Activated naive CD4-positive, alpha-beta T cell treated with anti-CD3 and anti-CD28 coated beads, Interleukin-2, amount 50 U/mL, for 24 hours (primary cell): ENCODE measurements around the gene KCNJ5.
"Not testable (repeated sequence)": the region's sequence is repeated elsewhere in the genome, so short reads cannot be mapped to it uniquely, and the experiment has no call there.

Experiments
- H3K27ac Mint-ChIP-seq: one replicate; pipeline ENCODE4 v1.8.0; 2021; ENCODE audit warnings: mild to moderate bottlenecking, mixed read lengths
- H3K27me3 Mint-ChIP-seq: one replicate; pipeline ENCODE4 v1.8.0; 2021; ENCODE audit warnings: mixed read lengths
- H3K36me3 Mint-ChIP-seq: one replicate; pipeline ENCODE4 v1.8.0; 2021; ENCODE audit warnings: mixed read lengths
- H3K4me1 Mint-ChIP-seq: one replicate; pipeline ENCODE4 v1.8.0; 2021; ENCODE audit warnings: mixed read lengths
- H3K4me3 Mint-ChIP-seq: one replicate; pipeline ENCODE4 v1.8.0; 2021; ENCODE audit warnings: mild to moderate bottlenecking, mixed read lengths
- H3K9me3 Mint-ChIP-seq: one replicate; pipeline ENCODE4 v1.8.0; 2021; ENCODE audit warnings: mixed read lengths

Gene KCNJ5

DNA sequence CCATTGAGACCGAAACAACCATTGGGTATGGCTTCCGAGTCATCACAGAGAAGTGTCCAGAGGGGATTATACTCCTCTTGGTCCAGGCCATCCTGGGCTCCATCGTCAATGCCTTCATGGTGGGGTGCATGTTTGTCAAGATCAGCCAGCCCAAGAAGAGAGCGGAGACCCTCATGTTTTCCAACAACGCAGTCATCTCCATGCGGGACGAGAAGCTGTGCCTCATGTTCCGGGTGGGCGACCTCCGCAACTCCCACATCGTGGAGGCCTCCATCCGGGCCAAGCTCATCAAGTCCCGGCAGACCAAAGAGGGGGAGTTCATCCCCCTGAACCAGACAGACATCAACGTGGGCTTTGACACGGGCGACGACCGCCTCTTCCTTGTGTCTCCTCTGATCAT is 20.5 kb downstream of the KCNJ5 start:
- Mint-ChIP-seq H3K27ac (no peak overlapping the region), H3K36me3 (no peaks in the 10 kb centered on the region), H3K27me3 (peaks cover 22% of the 10 kb centered on the region), H3K4me1 (peaks cover 3% of the 10 kb centered on the region), H3K9me3 (no peaks in the 10 kb centered on the region), H3K4me3 (no peak overlapping the region)

DNA sequence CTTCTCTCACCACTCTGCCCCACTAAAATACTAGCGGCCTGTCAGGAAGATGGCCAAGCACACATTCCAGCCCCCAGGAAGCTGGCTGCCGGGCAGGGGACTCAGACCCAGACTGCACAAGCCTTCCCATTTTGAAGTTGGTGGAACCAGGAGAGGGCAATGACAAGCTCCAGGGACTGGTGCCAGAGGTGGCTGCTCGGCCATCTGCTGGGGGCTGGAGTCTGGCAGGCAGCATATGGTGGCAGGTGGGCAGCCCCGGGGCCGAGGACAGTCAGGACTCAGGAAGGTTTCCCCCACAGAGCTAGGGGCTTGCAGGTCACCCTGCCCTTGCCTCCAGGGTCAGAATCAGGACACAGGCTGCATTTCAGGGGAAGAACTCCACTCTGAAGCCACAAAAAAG is 22.6 kb downstream of the KCNJ5 start:
- H3K36me3 Mint-ChIP-seq = no peaks in the 10 kb centered on the region
- peak overlapping the region; percentile 17 for H3K27ac Mint-ChIP-seq
- no peaks in the 10 kb centered on the region for H3K4me1 Mint-ChIP-seq
- H3K27me3 Mint-ChIP-seq = peaks cover 17% of the 10 kb centered on the region
- no peaks in the 10 kb centered on the region for H3K9me3 Mint-ChIP-seq
- no peak overlapping the region for H3K4me3 Mint-ChIP-seq

DNA sequence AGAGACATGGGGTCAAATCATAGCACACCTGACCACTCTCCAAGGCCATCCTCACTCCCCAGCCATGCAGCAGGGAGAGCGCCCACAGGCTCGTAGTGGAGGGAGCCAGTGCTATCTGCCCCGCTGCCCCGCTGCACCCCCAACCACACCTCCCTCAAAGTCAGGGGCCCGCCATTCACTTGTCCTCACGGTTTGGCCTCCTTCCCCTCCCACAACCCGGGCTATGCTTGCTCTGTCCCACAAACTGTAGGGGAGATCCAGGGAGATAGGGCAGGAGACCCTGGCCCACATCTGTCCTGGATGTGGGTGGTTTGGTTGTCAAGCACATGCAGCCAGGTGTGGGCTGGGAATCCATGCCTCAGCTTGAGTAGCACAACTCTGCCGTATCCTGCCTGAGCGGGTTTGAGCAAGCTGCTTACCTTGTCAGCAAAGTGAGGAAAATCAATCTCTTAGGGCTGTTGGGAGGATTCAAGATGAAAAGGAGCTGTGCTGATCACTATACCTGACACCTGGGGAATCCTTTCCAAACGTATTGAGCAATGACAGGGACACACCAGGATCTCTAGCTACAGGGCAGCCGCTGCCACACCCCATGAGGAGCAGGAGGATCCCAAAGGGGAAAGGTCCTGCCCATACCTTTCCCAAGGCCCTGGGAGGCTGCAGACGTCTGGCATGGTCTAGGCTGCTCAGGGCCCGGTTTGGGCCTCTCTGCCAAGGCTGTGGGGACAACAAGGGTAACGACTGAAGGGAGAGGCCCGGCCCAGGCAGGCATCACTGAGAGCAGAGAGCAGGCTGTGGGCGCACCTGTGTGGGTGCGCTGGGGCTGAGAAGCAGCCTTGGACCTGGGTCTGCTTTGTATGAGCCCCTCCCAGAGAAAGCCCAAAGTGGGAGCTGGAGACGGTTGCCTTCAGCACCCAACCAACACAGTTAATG is 23.3 kb downstream of the KCNJ5 start:
- Mint-ChIP-seq H3K4me3 (no peak overlapping the region), H3K36me3 (no peaks in the 10 kb centered on the region), H3K4me1 (no peaks in the 10 kb centered on the region), H3K27me3 (peaks cover 15% of the 10 kb centered on the region), H3K9me3 (no peaks in the 10 kb centered on the region), H3K27ac (no peak overlapping the region)

DNA sequence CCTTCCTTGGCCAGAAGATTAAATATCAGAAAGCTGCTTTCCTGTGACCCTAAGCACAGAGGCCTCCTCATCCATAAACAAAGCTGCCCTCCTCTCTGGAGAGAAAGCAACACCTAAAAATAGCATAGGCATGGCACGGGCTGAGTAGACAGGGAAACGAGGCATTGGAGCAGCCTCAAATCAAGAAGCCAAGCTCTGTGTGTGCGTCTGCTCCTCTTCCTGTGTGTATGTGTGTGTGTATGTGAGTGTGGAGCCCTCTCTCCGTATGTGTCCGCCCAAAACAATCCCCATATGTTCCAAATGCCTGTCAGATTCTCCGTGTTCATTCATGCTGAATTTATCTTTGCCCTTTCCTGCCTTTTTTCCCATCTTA is 24.0 kb downstream of the KCNJ5 start:
- H3K4me3 Mint-ChIP-seq = no peak overlapping the region
- H3K27ac Mint-ChIP-seq = no peak overlapping the region
- H3K27me3 Mint-ChIP-seq = peaks cover 8% of the 10 kb centered on the region
- no peaks in the 10 kb centered on the region for H3K4me1 Mint-ChIP-seq
- H3K36me3 Mint-ChIP-seq = no peaks in the 10 kb centered on the region
- no peaks in the 10 kb centered on the region for H3K9me3 Mint-ChIP-seq

DNA sequence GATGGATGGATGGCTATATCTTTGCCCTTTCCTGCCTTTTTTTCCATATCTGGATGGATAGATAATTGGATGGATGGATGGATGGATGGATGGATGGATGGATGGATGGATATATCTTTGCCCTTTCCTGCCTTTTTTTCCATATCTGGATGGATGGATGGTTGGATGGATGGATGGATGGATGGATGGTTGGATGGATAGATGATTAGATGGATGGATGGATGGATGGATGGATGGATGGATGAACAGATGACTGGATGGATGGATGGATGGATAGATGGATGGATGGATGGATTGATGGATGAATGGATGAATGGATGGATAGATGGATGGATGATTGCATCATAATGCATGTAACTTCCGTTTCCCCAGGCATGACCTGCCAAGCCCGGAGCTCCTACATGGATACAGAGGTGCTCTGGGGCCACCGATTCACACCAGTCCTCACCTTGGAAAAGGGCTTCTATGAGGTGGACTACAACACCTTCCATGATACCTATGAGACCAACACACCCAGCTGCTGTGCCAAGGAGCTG is 24.9 kb downstream of the KCNJ5 start:
- no peak overlapping the region for H3K4me3 Mint-ChIP-seq
- H3K4me1 Mint-ChIP-seq = no peaks in the 10 kb centered on the region
- no peaks in the 10 kb centered on the region for H3K36me3 Mint-ChIP-seq
- peak overlapping the region; percentile 37 for H3K27ac Mint-ChIP-seq
- no peaks in the 10 kb centered on the region for H3K9me3 Mint-ChIP-seq
- peaks cover 8% of the 10 kb centered on the region for H3K27me3 Mint-ChIP-seq

DNA sequence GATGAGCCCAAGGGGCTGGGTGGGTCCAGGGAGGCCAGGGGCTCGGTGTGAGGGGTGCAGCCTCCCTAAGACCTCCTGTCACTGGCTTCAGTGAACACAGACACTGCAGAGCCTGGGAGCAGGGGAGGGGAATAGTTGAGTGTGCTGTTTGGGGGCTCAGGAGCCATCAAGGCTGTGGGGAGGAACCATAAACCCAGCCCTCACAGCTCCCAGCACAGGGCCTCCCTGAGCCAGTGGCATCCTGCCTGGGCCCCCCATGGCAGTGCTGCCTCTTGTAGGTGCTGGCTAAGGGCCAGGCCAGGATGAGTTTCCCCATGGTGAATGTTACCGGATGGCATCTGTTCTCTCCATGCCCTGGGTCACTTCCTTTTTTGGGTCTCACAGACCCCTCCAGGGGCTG is 25.5 kb downstream of the KCNJ5 start:
- no peaks in the 10 kb centered on the region for H3K9me3 Mint-ChIP-seq
- no peak overlapping the region for H3K27ac Mint-ChIP-seq
- no peaks in the 10 kb centered on the region for H3K36me3 Mint-ChIP-seq

DNA sequence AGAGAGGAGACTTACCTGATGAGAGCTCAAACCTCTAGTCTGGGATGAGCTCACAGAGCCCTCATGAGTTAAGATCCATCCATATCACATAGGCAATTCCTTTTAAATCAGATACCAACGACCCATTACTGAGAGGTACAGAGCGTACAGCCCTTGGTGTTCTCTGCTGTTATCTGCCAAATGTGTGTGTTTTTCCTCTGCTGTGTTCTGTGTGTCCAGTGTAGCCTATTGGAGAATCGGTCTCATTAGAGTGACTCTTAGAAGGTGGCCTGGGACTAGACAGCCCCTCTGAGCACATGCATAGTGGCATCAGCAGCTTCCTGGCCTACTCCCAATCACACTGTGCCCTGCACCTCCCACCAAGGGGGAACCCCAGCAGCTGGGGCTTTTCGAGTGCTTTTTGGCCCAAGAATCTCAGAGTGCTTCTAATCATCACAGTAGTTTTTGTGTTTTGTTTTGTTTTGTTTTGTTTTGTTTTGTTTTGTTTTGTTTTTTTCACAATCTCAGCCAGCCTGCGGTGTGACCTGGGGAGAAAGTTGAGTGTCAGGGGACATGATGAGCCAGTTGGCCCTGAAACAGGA is 26.1 kb downstream of the KCNJ5 start:
- H3K9me3 Mint-ChIP-seq = no peaks in the 10 kb centered on the region
- H3K36me3 Mint-ChIP-seq = no peaks in the 10 kb centered on the region
- H3K4me1 Mint-ChIP-seq = no peaks in the 10 kb centered on the region
- H3K4me3 Mint-ChIP-seq = no peak overlapping the region
- no peak overlapping the region for H3K27ac Mint-ChIP-seq
- peaks cover 5% of the 10 kb centered on the region for H3K27me3 Mint-ChIP-seq

More for the DNA sequence above, 25.5 kb downstream of the KCNJ5 start:
- H3K4me3 Mint-ChIP-seq = no peak overlapping the region
- no peaks in the 10 kb centered on the region for H3K4me1 Mint-ChIP-seq
- peaks cover 5% of the 10 kb centered on the region for H3K27me3 Mint-ChIP-seq

DNA sequence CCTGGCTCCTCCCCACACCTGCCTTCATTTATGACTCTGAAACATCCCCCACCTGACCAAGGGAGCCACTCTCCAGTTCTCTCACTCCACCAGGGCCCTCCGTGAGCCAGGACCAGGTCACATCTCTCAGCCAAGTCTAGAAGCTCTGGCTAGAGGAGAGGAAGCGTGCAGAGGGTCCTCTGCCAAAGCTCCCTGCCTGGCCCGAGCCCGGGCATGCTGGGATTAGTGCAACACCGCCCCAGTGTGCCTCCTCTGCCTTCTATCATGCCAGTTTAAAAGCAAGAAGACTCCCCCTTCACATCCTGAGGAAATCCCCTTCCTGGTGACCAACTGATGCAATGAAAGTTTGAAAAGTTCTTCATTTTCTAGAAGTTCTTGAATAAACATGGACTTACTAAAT is 28.1 kb downstream of the KCNJ5 start:
- no peaks in the 10 kb centered on the region for H3K9me3 Mint-ChIP-seq
- H3K4me3 Mint-ChIP-seq = no peak overlapping the region
- peaks cover 3% of the 10 kb centered on the region for H3K27me3 Mint-ChIP-seq
- no peaks in the 10 kb centered on the region for H3K4me1 Mint-ChIP-seq
- no peaks in the 10 kb centered on the region for H3K36me3 Mint-ChIP-seq
- H3K27ac Mint-ChIP-seq = no peak overlapping the region

DNA sequence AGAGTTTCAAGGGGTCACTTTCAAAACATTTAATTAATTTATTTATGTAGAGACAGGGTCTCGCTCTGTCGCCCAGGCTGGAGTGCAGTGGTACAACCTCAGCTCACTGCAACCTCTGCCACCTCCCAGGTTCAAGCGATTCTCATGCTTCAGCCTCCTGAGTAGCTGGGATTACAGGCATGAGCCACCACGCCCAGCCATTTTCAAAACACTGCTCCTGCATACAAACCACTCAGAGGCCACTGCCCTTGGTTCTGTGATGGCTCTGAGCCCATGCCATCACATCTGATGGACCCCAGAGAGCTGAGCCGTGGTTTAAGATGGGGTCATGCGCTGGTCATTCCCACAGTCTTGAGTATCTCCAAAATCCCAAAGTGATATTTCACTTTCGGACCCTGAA is 28.5 kb downstream of the KCNJ5 start:
- not testable (repeated sequence) for H3K27me3 Mint-ChIP-seq, H3K27ac Mint-ChIP-seq, H3K36me3 Mint-ChIP-seq, H3K4me3 Mint-ChIP-seq, H3K9me3 Mint-ChIP-seq, H3K4me1 Mint-ChIP-seq

DNA sequence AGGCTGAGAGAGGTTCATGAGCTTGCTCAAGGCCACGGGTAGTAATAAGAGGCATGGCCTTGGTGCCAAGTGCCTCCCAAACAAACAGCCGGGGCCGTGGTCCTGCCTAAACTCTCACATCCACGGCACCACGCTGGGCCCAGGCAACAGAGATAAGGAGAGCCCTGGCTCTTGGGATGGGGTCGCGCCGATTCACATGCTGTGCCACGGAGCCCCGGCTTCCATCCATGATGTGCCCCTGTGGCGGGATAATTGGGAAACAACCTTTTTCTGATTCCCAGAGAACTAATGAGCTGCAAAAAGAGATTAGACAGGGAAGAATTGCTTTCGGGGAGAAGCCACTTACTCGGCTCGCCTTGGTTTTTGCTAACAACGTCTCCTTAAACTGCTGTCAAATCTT is 29.5 kb downstream of the KCNJ5 start:
- no peaks in the 10 kb centered on the region for H3K9me3 Mint-ChIP-seq
- no peaks in the 10 kb centered on the region for H3K4me1 Mint-ChIP-seq
- peaks cover 2% of the 10 kb centered on the region for H3K27me3 Mint-ChIP-seq
- H3K36me3 Mint-ChIP-seq = no peaks in the 10 kb centered on the region
- no peak overlapping the region for H3K4me3 Mint-ChIP-seq
- H3K27ac Mint-ChIP-seq = no peak overlapping the region

DNA sequence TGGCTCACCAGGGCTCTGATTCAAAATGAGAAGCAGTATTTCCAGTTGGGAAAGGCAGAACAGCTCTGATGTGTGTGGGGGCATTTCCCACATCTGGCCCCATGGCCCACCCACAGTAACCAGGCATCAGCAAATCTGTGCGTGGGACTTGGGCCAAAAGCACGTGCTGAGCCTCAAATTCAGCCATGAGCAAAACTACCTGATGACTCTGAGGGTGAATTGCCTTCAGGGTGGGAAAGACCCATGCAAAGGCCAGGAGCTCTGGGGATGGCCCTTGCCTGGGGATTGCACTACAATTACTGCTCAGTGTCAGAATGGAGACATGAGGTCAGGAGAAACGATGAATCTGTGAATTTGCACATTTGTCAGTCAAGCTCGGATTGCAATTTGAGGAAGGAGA is 30.6 kb downstream of the KCNJ5 start:
- no peaks in the 10 kb centered on the region for H3K36me3 Mint-ChIP-seq
- no peaks in the 10 kb centered on the region for H3K9me3 Mint-ChIP-seq
- no peaks in the 10 kb centered on the region for H3K4me1 Mint-ChIP-seq
- H3K27me3 Mint-ChIP-seq = no peaks in the 10 kb centered on the region
- H3K4me3 Mint-ChIP-seq = no peak overlapping the region
- no peak overlapping the region for H3K27ac Mint-ChIP-seq

DNA sequence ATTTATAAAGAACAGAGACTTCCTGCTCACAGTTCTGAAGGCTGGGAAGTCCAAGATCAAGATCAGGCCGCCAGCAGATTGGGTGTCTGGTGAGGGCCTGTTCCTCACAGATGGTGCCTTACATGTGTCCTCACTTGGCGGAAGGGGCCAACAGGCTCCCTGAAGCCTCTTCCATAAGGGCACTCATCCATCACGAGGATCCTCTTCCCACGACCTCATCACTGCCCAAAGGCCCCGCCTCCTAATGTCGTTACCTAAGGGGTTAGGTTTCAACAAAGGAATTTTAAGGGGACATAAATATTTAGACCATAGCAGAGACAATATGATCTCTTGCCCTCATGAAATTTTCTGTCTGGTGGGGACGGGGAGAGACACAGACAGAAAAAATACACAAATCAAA is 32.9 kb downstream of the KCNJ5 start:
- Mint-ChIP-seq H3K9me3 (no peaks in the 10 kb centered on the region), H3K36me3 (no peaks in the 10 kb centered on the region), H3K4me3 (no peak overlapping the region), H3K27me3 (no peaks in the 10 kb centered on the region), H3K27ac (no peak overlapping the region), H3K4me1 (peaks cover 10% of the 10 kb centered on the region)

DNA sequence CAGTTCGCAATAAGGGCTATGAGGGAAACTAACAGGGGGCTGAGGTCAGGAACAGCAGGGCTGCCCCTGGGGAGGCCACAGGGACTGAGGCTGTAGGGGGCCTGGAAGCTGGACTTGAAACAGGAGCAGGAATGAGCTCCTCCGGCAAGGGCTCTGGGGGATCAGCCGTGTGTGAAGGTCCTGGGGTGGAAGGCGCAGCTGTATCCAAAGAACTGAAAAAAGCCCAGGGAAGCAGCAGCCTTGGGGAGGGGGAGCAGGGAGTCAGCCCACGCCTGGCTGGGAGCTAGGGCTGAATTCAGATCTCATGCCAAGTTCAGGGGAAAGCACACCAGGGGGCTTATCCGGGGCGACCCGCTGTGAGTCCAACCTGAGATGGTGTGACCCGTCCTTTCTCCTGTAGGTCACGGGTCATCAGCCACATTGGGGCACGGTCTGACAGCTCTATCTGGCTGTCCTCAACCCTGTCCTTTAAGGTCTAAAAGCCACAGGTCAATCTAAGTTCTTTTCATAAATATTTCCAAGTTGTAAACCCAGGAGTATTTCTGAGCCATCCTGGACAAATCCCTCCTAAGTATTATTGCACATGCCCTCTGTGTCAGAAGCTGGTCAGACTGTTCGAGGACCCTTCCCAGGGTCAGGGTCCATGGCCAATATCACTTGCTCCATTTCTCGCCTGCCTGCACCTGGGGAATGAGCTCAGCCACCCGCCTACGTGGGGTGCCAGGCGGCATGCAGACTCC is 33.5 kb downstream of the KCNJ5 start:
- no peaks in the 10 kb centered on the region for H3K27me3 Mint-ChIP-seq
- no peaks in the 10 kb centered on the region for H3K36me3 Mint-ChIP-seq
- H3K4me1 Mint-ChIP-seq = peaks cover 14% of the 10 kb centered on the region
- H3K4me3 Mint-ChIP-seq = no peak overlapping the region
- no peaks in the 10 kb centered on the region for H3K9me3 Mint-ChIP-seq
- H3K27ac Mint-ChIP-seq = no peak overlapping the region

DNA sequence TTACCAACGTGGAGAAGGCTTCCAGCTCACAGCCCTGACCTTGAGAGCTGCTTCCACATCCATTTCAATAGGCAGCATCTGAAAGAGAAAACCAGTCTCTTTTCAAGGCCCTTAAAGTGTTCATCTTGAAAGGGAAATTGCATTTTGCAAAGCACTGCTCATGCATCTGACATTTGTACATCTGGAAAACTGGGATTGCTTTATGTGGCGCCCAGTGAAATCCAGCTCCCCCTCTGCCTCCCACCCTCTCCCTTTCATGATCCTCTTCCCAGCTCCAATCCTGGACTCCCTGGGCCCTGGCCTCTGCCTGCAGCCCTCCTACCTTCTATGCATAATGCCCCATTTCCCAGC is 34.1 kb downstream of the KCNJ5 start:
- Mint-ChIP-seq H3K36me3 (no peaks in the 10 kb centered on the region), H3K4me1 (peaks cover 14% of the 10 kb centered on the region), H3K4me3 (no peak overlapping the region), H3K27me3 (no peaks in the 10 kb centered on the region), H3K9me3 (no peaks in the 10 kb centered on the region), H3K27ac (no peak overlapping the region)

DNA sequence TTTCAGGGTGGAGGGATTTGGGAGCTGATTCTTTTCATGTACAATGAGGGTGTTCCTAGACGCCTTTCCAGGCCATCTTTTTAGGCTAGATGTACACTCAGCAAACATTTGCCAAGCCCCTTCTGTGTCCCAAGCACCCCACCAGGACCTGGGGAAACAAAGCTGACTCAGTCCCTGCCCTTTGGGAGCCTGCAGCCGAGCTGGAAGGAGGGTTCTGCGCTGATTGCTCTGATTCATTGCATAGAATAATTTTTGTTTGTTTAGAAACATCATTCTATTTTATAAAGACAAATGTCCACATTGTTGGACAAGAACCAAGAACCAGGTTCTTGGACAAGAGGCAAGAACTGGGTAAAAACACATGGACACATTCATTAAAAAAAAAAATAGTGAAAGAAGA is 34.8 kb downstream of the KCNJ5 start:
- Mint-ChIP-seq H3K4me1 (peaks cover 14% of the 10 kb centered on the region), H3K9me3 (no peaks in the 10 kb centered on the region), H3K27ac (no peak overlapping the region), H3K36me3 (no peaks in the 10 kb centered on the region), H3K27me3 (no peaks in the 10 kb centered on the region), H3K4me3 (no peak overlapping the region)
